Ishikawa (cell line): ENCODE data around the gene GZMM.

ENCODE experiments used
- CEBPB ChIP-seq: IDR thresholded peaks from 2 replicates; pipeline ENCODE4 v1.6.1; 2012
- CREB1 ChIP-seq: IDR thresholded peaks from 2 replicates; pipeline ENCODE4 v1.6.1; 2012; ENCODE audit warnings: low read depth
- EGR1 ChIP-seq: IDR thresholded peaks from 2 replicates; pipeline ENCODE4 v1.6.1; 2012
- EP300 ChIP-seq: IDR thresholded peaks from 2 replicates; pipeline ENCODE4 v1.6.1; 2012; ENCODE audit warnings: borderline replicate concordance
- FOXM1 ChIP-seq: IDR thresholded peaks from 2 replicates; pipeline ENCODE4 v1.6.1; 2012; ENCODE audit warnings: low read depth, borderline replicate concordance
- MAX ChIP-seq: IDR thresholded peaks from 2 replicates; pipeline ENCODE4 v1.6.1; 2012
- NFIC ChIP-seq: IDR thresholded peaks from 2 replicates; pipeline ENCODE4 v1.6.1; 2012
- RAD21 ChIP-seq: IDR thresholded peaks from 2 replicates; pipeline ENCODE4 v1.6.1; 2012; ENCODE audit warnings: low read depth
- REST ChIP-seq: IDR thresholded peaks from 2 replicates; pipeline ENCODE4 v1.6.1; 2012; ENCODE audit warnings: low read depth, mild to moderate bottlenecking
- TAF1 ChIP-seq: IDR thresholded peaks from 2 replicates; pipeline ENCODE4 v1.6.1; 2012; ENCODE audit warnings: low read depth, mild to moderate bottlenecking
- TCF12 ChIP-seq: IDR thresholded peaks from 2 replicates; pipeline ENCODE4 v1.6.1; 2012; ENCODE audit warnings: low read depth
- TEAD4 ChIP-seq: IDR thresholded peaks from 2 replicates; pipeline ENCODE4 v1.6.1; 2012
- USF1 ChIP-seq: IDR thresholded peaks from 2 replicates; pipeline ENCODE4 v1.6.1; 2012
- YY1 ChIP-seq: IDR thresholded peaks from 2 replicates; pipeline ENCODE4 v1.6.1; 2012; ENCODE audit warnings: low read depth
- ZBTB7A ChIP-seq: IDR thresholded peaks from 2 replicates; pipeline ENCODE4 v1.6.1; 2012; ENCODE audit warnings: low read depth

The GZMM gene

GRCh38 chr19:596263-596655 is 52.4 kb downstream of the GZMM start:
- no peak for TF ChIP-seq CEBPB
- TF ChIP-seq FOXM1 = no peak
- no peak for TF ChIP-seq TCF12
- no peak for TF ChIP-seq REST
- no peak for TF ChIP-seq EGR1
- TF ChIP-seq ZBTB7A = no peak

- TF ChIP-seq MAX (0 out of 2 replicates have a peak, but pooled peaks have one; percentile 17), FOXM1 (no peak), NFIC (0 out of 2 replicates have a peak, but pooled peaks have one; percentile 26), REST (no peak; the same call in 1 of the 2 replicates), EP300 (peak; percentile 53; the same call in 1 of the 2 replicates), USF1 (peak; percentile 93), RAD21 (no peak), TAF1 (no peak), CREB1 (no peak), ZBTB7A (peak; percentile 65; the same call in 1 of the 2 replicates), CEBPB (peak; percentile 33), EGR1 (no peak), TEAD4 (no peak; the same call in 1 of the 2 replicates), TCF12 (peak; percentile 81), YY1 (no peak)
Measured at GRCh38 chr19:597406-598315, 53.8 kb downstream of the GZMM start.
